Neuronal stem cell (in vitro differentiated cells): Measurements from ENCODE around the gene SYT4.
A peak's percentile ranks its signal among the peaks of the same experiment; 100 is the strongest.

Experiments
- DNase-seq: peaks from one replicate; pipeline ENCODE4 v3.0.0-alpha.2; 2013; ENCODE audit warnings: low spot score
- H2AFZ ChIP-seq: one replicate; pipeline ENCODE4 v1.6.1; 2013; ENCODE audit warnings: mild to moderate bottlenecking, low read length, inconsistent platforms
- H2AK5ac ChIP-seq: 2 replicates; pipeline ENCODE4 v1.6.1; 2013; ENCODE audit warnings: low read depth, mild to moderate bottlenecking, inconsistent platforms, low read length, moderate library complexity, mixed read lengths
- H2BK120ac ChIP-seq: 2 replicates; pipeline ENCODE4 v1.6.1; 2013; ENCODE audit warnings: low read depth, mild to moderate bottlenecking, inconsistent platforms, low read length, moderate library complexity, mixed read lengths
- H2BK12ac ChIP-seq: one replicate; pipeline ENCODE4 v1.6.1; 2013; ENCODE audit warnings: low read length, inconsistent platforms
- H2BK15ac ChIP-seq: 2 replicates; pipeline ENCODE4 v1.6.1; 2013; ENCODE audit warnings: mild to moderate bottlenecking, low read length, inconsistent platforms, mixed read lengths
- H2BK5ac ChIP-seq: one replicate; pipeline ENCODE4 v1.6.1; 2013; ENCODE audit warnings: inconsistent platforms, mild to moderate bottlenecking, low read length, moderate library complexity
- H3K14ac ChIP-seq: one replicate; pipeline ENCODE4 v1.6.1; 2013; ENCODE audit warnings: low read length, inconsistent platforms
- H3K18ac ChIP-seq: 2 replicates; pipeline ENCODE4 v1.6.1; 2013; ENCODE audit warnings: low read length, inconsistent platforms
- H3K23ac ChIP-seq: 2 replicates; pipeline ENCODE4 v1.6.1; 2013; ENCODE audit warnings: low read depth, mild to moderate bottlenecking, mixed read lengths, low read length, inconsistent platforms; ENCODE audit not compliant: poor library complexity
- H3K27ac ChIP-seq: replicated peaks from 3 replicates; pipeline ENCODE4 v1.5.1; 2013; ENCODE audit warnings: low read length, inconsistent platforms
- H3K27me3 ChIP-seq, 3 experiments: 2 replicates each; pipeline ENCODE4 v1.6.1; 2013; ENCODE audit warnings: low read length in 3 of 3, mild to moderate bottlenecking in 2 of 3, inconsistent platforms in 1 of 3, low read depth in 1 of 3, mixed read lengths in 1 of 3, moderate library complexity in 1 of 3; ENCODE audit not compliant: control insufficient read depth in 3 of 3, insufficient read depth in 3 of 3
- H3K36me3 ChIP-seq, 2 donors: replicated peaks in 1 of 2; 2 replicates each; pipeline ENCODE4 v1.6.1; 2013; ENCODE audit warnings: low read length in 2 of 2; ENCODE audit not compliant: control insufficient read depth in 2 of 2, insufficient read depth in 2 of 2
- H3K4ac ChIP-seq: 2 replicates; pipeline ENCODE4 v1.6.1; 2013; ENCODE audit warnings: inconsistent platforms, mild to moderate bottlenecking, low read length, moderate library complexity
- H3K4me1 ChIP-seq, 2 donors: 1 replicate in 1 of 2; 2 replicates in 1 of 2; pipeline ENCODE4 v1.6.1; 2013; ENCODE audit warnings: low read length in 2 of 2, low read depth in 1 of 2; ENCODE audit not compliant: control insufficient read depth in 2 of 2, insufficient read depth in 1 of 2
- H3K4me2 ChIP-seq: one replicate; pipeline ENCODE4 v1.6.1; 2013; ENCODE audit warnings: mild to moderate bottlenecking, low read length, inconsistent platforms; ENCODE audit not compliant: insufficient read depth, poor library complexity, severe bottlenecking
- H3K4me3 ChIP-seq, 2 donors: 2 replicates each; pipeline ENCODE4 v1.5.1; 2013; ENCODE audit warnings: low read length in 2 of 2, mild to moderate bottlenecking in 2 of 2, inconsistent platforms in 1 of 2, moderate library complexity in 1 of 2
- H3K79me1 ChIP-seq: one replicate; pipeline ENCODE4 v1.6.1; 2013; ENCODE audit warnings: low read depth, mild to moderate bottlenecking, inconsistent platforms, low read length, moderate library complexity
- H3K9ac ChIP-seq: one replicate; pipeline ENCODE4 v1.6.1; 2013; ENCODE audit warnings: mild to moderate bottlenecking, low read depth, low read length, inconsistent platforms; ENCODE audit not compliant: poor library complexity
- H3K9me3 ChIP-seq, 2 donors: replicated peaks in 1 of 2; 2 replicates each; pipeline versions ENCODE3 to v1.6.1; 2013; ENCODE audit warnings: low read length in 2 of 2, mild to moderate bottlenecking in 2 of 2, inconsistent platforms in 1 of 2, low read depth in 1 of 2, mixed read lengths in 1 of 2, moderate library complexity in 1 of 2; ENCODE audit not compliant: control insufficient read depth in 2 of 2, insufficient read depth in 1 of 2
- H4K8ac ChIP-seq: one replicate; pipeline ENCODE4 v1.6.1; 2013; ENCODE audit warnings: low read depth, mild to moderate bottlenecking, inconsistent platforms, low read length, moderate library complexity
- H4K91ac ChIP-seq: one replicate; pipeline ENCODE4 v1.6.1; 2013; ENCODE audit warnings: low read length, low read depth, mild to moderate bottlenecking, inconsistent platforms; ENCODE audit not compliant: poor library complexity
- WGBS, 2 donors: extraction: QIAGEN DNeasy Blood & Tissue Kit; methylation state at CpG; one replicate each; pipeline ENCODE4 v1.1.7; 2013; ENCODE audit warnings: missing lambda C conversion rate in 2 of 2, mixed read lengths in 1 of 2; ENCODE audit not compliant: insufficient read length in 2 of 2, insufficient replicate concordance in 1 of 2; ENCODE audit errors: extremely low coverage in 2 of 2; 5-methylcytosine and 5-hydroxymethylcytosine counted together

The SYT4 gene

GRCh38 chr18:43274526-43274925 lies 2.8 kb downstream of the SYT4 start:
- Histone ChIP-seq H2BK5ac (no peak overlapping the region), H3K4me3 (no peak overlapping the region), H2BK15ac (no peak overlapping the region), H4K8ac (no peak overlapping the region), H3K79me1 (no peaks in the 10 kb centered on the region), H3K27me3 (peaks cover 0 to 4% (median 0%) of the 10 kb centered on the region in 3 experiments), H3K18ac (no peak overlapping the region), H2AK5ac (no peak overlapping the region), H3K23ac (no peak overlapping the region), H3K4me1 (no peaks in the 10 kb centered on the region), H3K9me3 (no peaks in the 10 kb centered on the region), H3K14ac (no peak overlapping the region), H2AFZ (no peak overlapping the region), H3K4ac (no peak overlapping the region), H2BK12ac (no peak overlapping the region), H3K4me2 (no peak overlapping the region), H2BK120ac (no peak overlapping the region), H3K9ac (no peak overlapping the region), H4K91ac (no peak overlapping the region), H3K27ac (no peak overlapping the region), H3K36me3 (no peaks in the 10 kb centered on the region)
- WGBS, 2 donors = no CpG with 5 or more reads among the region's 1 CpG
- DNase-seq = no peak

GRCh38 chr18:43271593-43272432 lies 5.5 kb downstream of the SYT4 start:
- Histone ChIP-seq H3K9me3 (no peaks in the 10 kb centered on the region), H3K27me3 (no peaks in the 10 kb centered on the region), H2BK120ac (no peak overlapping the region), H3K18ac (no peak overlapping the region), H4K91ac (no peak overlapping the region), H4K8ac (no peak overlapping the region), H2AFZ (no peak overlapping the region), H3K4me1 (no peaks in the 10 kb centered on the region), H3K23ac (no peak overlapping the region), H3K79me1 (no peaks in the 10 kb centered on the region), H3K36me3 (no peaks in the 10 kb centered on the region), H3K27ac (no peak overlapping the region), H2BK5ac (no peak overlapping the region), H3K4ac (no peak overlapping the region), H3K4me3 (no peak overlapping the region), H3K4me2 (no peak overlapping the region), H2BK15ac (no peak overlapping the region), H3K9ac (no peak overlapping the region), H2AK5ac (no peak overlapping the region), H2BK12ac (no peak overlapping the region), H3K14ac (no peak overlapping the region)
- DNase-seq = peak; percentile 46
- WGBS, 2 donors = no CpG with 5 or more reads among the region's 6 CpGs

- H2BK120ac ChIP-seq = no peak overlapping the region
- H2AFZ ChIP-seq = no peak overlapping the region
- no peak overlapping the region for H3K23ac ChIP-seq
- H3K4ac ChIP-seq = no peak overlapping the region
- DNase-seq = no peak
- no peak overlapping the region for H2BK12ac ChIP-seq
- no peak overlapping the region for H2BK15ac ChIP-seq
- no peak overlapping the region for H4K91ac ChIP-seq
- H3K79me1 ChIP-seq = no peaks in the 10 kb centered on the region
- H4K8ac ChIP-seq = no peak overlapping the region
- no peak overlapping the region for H3K14ac ChIP-seq
- no peak overlapping the region for H3K4me2 ChIP-seq
- H3K9me3 ChIP-seq = no peaks in the 10 kb centered on the region
- no peak overlapping the region for H2AK5ac ChIP-seq
- no peaks in the 10 kb centered on the region for H3K36me3 ChIP-seq
- no CpG with 5 or more reads among the region's 1 CpG for WGBS, 2 donors
- H3K4me1 ChIP-seq = no peaks in the 10 kb centered on the region
- H3K27me3 ChIP-seq = no peaks in the 10 kb centered on the region
- no peak overlapping the region for H2BK5ac ChIP-seq
- H3K27ac ChIP-seq = no peak overlapping the region
- no peak overlapping the region for H3K4me3 ChIP-seq
- H3K9ac ChIP-seq = no peak overlapping the region
- H3K18ac ChIP-seq = no peak overlapping the region
Observed at GRCh38 chr18:43267818-43268217, 9.5 kb downstream of the SYT4 start.

GRCh38 chr18:43265465-43265864 lies 11.8 kb downstream of the SYT4 start:
- Histone ChIP-seq H3K9me3 (no peaks in the 10 kb centered on the region), H4K91ac (no peak overlapping the region), H4K8ac (no peak overlapping the region), H3K4me2 (no peak overlapping the region), H3K23ac (no peak overlapping the region), H2BK15ac (no peak overlapping the region), H3K4me1 (no peaks in the 10 kb centered on the region), H3K36me3 (no peaks in the 10 kb centered on the region), H2AFZ (no peak overlapping the region), H3K79me1 (no peaks in the 10 kb centered on the region), H3K14ac (no peak overlapping the region), H3K9ac (no peak overlapping the region), H2AK5ac (no peak overlapping the region), H3K27me3 (no peaks in the 10 kb centered on the region), H2BK120ac (no peak overlapping the region), H3K18ac (no peak overlapping the region), H3K4ac (no peak overlapping the region), H3K27ac (no peak overlapping the region), H2BK5ac (no peak overlapping the region), H2BK12ac (no peak overlapping the region), H3K4me3 (no peak overlapping the region)
- no CpG with 5 or more reads among the region's 4 CpGs for WGBS, 2 donors
- no peak for DNase-seq
